ENCODE measurements around the gene ANKS1A.

ANKS1A gene

DNA sequence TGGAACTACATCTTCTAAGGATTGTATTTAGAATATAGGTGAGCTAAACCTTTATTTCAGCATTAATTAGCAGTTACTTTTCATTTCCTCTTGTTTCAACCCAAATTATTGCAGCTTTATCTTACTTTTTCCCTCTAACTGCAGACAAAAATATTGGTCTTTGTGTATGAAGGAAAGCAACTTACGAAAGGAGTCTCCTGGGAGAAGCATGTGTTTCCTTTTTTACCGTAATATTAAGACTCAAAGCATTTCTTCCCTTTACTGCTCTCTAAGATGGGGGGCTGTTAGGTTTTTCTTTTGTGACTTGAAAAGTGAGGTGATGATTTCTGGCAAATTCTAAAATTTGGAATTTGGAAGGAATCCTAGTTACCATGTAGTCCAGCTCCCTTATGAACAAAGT lies 141.0 kb downstream of the ANKS1A start:
- Mint-ChIP-seq H3K4me3 (no peak overlapping the region), H3K9me3 (no peaks in the 10 kb centered on the region), H3K4me1 (peaks cover 36% of the 10 kb centered on the region), H3K36me3 (ENCODE audit: low read depth) (peaks cover 21% of the 10 kb centered on the region), H3K27ac (no peak overlapping the region), H3K27me3 (ENCODE audit: low read depth, poor library complexity) (peaks cover 15% of the 10 kb centered on the region)
- DNase-seq = no peak
- TF ChIP-seq CTCF (IDR thresholded peaks at IDR 0.05) = no peak

GRCh38 chr6:35031611-35032529 lies 142.8 kb downstream of the ANKS1A start:
- no peak overlapping the region for H3K4me3 Mint-ChIP-seq
- H3K4me1 Mint-ChIP-seq = peaks cover 47% of the 10 kb centered on the region

DNA sequence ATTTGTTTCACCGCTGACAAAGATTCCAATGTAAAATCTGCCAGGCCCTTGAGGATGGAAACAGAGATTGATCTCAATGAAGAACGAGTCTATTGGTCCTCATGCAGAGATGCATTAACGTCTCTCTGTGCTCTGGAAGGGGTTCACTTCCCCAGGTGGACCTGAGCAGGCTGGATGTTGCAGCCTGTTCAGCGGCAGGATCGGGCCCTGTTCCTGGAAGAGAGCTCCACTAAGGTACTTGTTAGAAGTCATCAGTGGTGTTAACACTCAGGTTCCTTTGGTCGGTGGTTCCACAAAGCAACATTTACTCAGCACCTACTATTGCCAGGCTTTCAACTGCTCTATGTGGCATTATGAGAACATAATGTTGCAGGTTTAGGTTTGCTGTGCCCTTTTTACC lies 144.6 kb downstream of the ANKS1A start:
- H3K27ac Mint-ChIP-seq = no peak overlapping the region
- H3K36me3 Mint-ChIP-seq (ENCODE audit: low read depth) = peaks cover 20% of the 10 kb centered on the region
- H3K4me1 Mint-ChIP-seq = peaks cover 56% of the 10 kb centered on the region
- no peak for TF ChIP-seq CTCF (IDR thresholded peaks at IDR 0.05)
- no peak overlapping the region for H3K4me3 Mint-ChIP-seq
- no peaks in the 10 kb centered on the region for H3K9me3 Mint-ChIP-seq
- DNase-seq = no peak
- H3K27me3 Mint-ChIP-seq (ENCODE audit: low read depth, poor library complexity) = peaks cover 18% of the 10 kb centered on the region

More at GRCh38 chr6:35031611-35032529, 142.8 kb downstream of the ANKS1A start:
- peak; percentile 39 for DNase-seq
- peaks cover 15% of the 10 kb centered on the region for H3K27me3 Mint-ChIP-seq (ENCODE audit: low read depth, poor library complexity)
- H3K36me3 Mint-ChIP-seq (ENCODE audit: low read depth) = peaks cover 15% of the 10 kb centered on the region
- H3K9me3 Mint-ChIP-seq = no peaks in the 10 kb centered on the region
- no peak overlapping the region for H3K27ac Mint-ChIP-seq
- TF ChIP-seq CTCF (IDR thresholded peaks at IDR 0.05) = no peak

GRCh38 chr6:35034411-35035191 lies 145.5 kb downstream of the ANKS1A start:
- Mint-ChIP-seq H3K9me3 (no peaks in the 10 kb centered on the region), H3K36me3 (ENCODE audit: low read depth) (peaks cover 23% of the 10 kb centered on the region), H3K27me3 (ENCODE audit: low read depth, poor library complexity) (peaks cover 15% of the 10 kb centered on the region), H3K27ac (no peak overlapping the region), H3K4me1 (peaks cover 56% of the 10 kb centered on the region), H3K4me3 (no peak overlapping the region)
- no peak for TF ChIP-seq CTCF (IDR thresholded peaks at IDR 0.05)
- DNase-seq = no peak

DNA sequence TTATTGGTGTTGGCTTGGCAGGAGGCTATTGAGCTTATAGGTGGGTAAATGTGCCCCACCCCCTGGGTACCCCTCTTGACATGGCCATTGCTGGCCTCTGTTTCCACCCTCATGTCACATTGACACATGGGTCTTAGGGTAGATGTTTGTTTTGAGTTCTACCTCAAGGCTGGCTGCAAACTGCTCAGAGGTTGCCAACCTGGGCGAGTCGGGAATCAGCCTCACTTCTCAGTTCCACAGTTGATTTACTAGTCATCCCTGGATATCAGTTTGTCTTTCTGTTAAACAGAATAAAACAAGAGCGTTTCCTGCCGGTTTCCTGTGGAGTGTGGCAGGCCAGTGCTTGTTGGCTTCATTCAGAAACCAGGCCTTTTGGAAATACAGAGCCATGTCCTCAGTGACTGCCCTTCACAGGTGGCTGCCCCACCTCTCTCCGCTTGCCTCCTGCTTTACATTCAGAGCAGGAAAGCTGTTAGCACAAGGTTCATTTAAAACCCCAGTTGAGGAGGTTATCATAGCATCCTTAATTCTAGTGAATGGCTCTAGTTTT lies 146.5 kb downstream of the ANKS1A start:
- Mint-ChIP-seq H3K4me3 (no peak overlapping the region), H3K4me1 (peaks cover 56% of the 10 kb centered on the region), H3K9me3 (no peaks in the 10 kb centered on the region), H3K27ac (no peak overlapping the region), H3K36me3 (ENCODE audit: low read depth) (peaks cover 30% of the 10 kb centered on the region), H3K27me3 (ENCODE audit: low read depth, poor library complexity) (peaks cover 14% of the 10 kb centered on the region)
- TF ChIP-seq CTCF (IDR thresholded peaks at IDR 0.05) = no peak
- no peak for DNase-seq
